HEK293 (cell line): ENCODE results near the gene CDYL2.

Source experiments
- CTCF ChIA-PET: fragments of 350-600 bp; formaldehyde crosslinking; extraction: SDS; loops from one replicate; lab custom pipeline; 2021; ENCODE audit warnings: antibody characterized with exemption; lab: Yijun Ruan, JAX
- POLR2A ChIA-PET: fragments of 300-600 bp; formaldehyde crosslinking; extraction: SDS; loops from one replicate; lab custom pipeline; 2020; ENCODE audit warnings: antibody characterized with exemption, inconsistent platforms; lab: Yijun Ruan, JAX
- H3K27ac ChIP-seq: fragments of 200-500 bp; sonication (Bioruptor generic); 2 replicates; pipeline ENCODE4 v1.5.1; 2014; ENCODE audit warnings: low read depth, low read length, control low read depth, inconsistent platforms; ENCODE audit errors: extremely low read depth
- H3K36me3 ChIP-seq, 2 experiments: fragments of 200-500 bp in 1 of 2; sonication (Bioruptor generic) in 1 of 2; 1 replicate in 1 of 2; 2 replicates in 1 of 2; pipeline ENCODE4 v1.5.1; 2014 to 2017; ENCODE audit warnings: inconsistent platforms in 2 of 2, low read length in 2 of 2; ENCODE audit not compliant: control insufficient read depth in 2 of 2, insufficient read depth in 1 of 2
- H3K4me1 ChIP-seq: fragments of 200-500 bp; sonication (Bioruptor generic); 2 replicates; pipeline ENCODE4 v1.5.1; 2014; ENCODE audit warnings: mild to moderate bottlenecking, low read length, inconsistent platforms; ENCODE audit not compliant: control insufficient read depth, insufficient read depth
- H3K4me3 ChIP-seq: 2 replicates; pipeline ENCODE4 v1.5.1; 2011; ENCODE audit warnings: low read depth, mild to moderate bottlenecking, control low read depth, low read length, moderate library complexity
- H3K9me3 ChIP-seq: fragments of 200-500 bp; sonication (Bioruptor generic); 2 replicates; pipeline ENCODE4 v1.5.1; 2014; ENCODE audit warnings: low read depth, low read length, inconsistent platforms; ENCODE audit not compliant: control insufficient read depth, insufficient read depth
- PRDM2 ChIP-seq: fragments of 450-650 bp; formaldehyde crosslinking; IDR thresholded peaks from 2 replicates; pipeline ENCODE4 v1.5.1; 2016; ENCODE audit warnings: missing biosample characterization, missing genetic modification characterization, borderline replicate concordance
- SALL2 ChIP-seq: fragments of 450-650 bp; formaldehyde crosslinking; IDR thresholded peaks from 2 replicates; pipeline ENCODE4 v1.5.0; 2017; ENCODE audit warnings: missing biosample characterization, mild to moderate bottlenecking, missing genetic modification characterization, borderline replicate concordance
- ZBTB10 ChIP-seq: fragments of 450-650 bp; formaldehyde crosslinking; IDR thresholded peaks from 2 replicates; pipeline ENCODE4 v1.5.1; 2016; ENCODE audit warnings: missing biosample characterization, missing genetic modification characterization
- ZNF184 ChIP-seq: fragments of 450-650 bp; IDR thresholded peaks from 2 replicates; pipeline ENCODE4 v1.5.1; 2018; ENCODE audit warnings: missing biosample characterization, mild to moderate bottlenecking, missing genetic modification characterization
- ZNF202 ChIP-seq: fragments of 450-650 bp; formaldehyde crosslinking; IDR thresholded peaks from 2 replicates; pipeline ENCODE4 v1.5.1; 2016; ENCODE audit warnings: missing biosample characterization, missing genetic modification characterization, borderline replicate concordance
- ZNF221 ChIP-seq: fragments of 450-650 bp; formaldehyde crosslinking; IDR thresholded peaks from 2 replicates; pipeline ENCODE4 v1.5.1; 2017; ENCODE audit warnings: missing biosample characterization, missing genetic modification characterization, borderline replicate concordance
- ZNF23 ChIP-seq: fragments of 450-650 bp; formaldehyde crosslinking; IDR thresholded peaks from 2 replicates; pipeline ENCODE4 v1.5.1; 2016; ENCODE audit warnings: missing biosample characterization, missing genetic modification characterization, borderline replicate concordance
- ZNF280C ChIP-seq: fragments of 450-650 bp; formaldehyde crosslinking; IDR thresholded peaks from 2 replicates; pipeline ENCODE4 v1.5.1; 2016; ENCODE audit warnings: missing biosample characterization, missing genetic modification characterization
- ZNF514 ChIP-seq: fragments of 450-650 bp; formaldehyde crosslinking; IDR thresholded peaks from 2 replicates; pipeline ENCODE4 v1.5.1; 2016; ENCODE audit warnings: missing biosample characterization, missing genetic modification characterization
- ZNF629 ChIP-seq: fragments of 450-650 bp; formaldehyde crosslinking; IDR thresholded peaks from 2 replicates; pipeline ENCODE4 v1.5.1; 2017; ENCODE audit warnings: missing biosample characterization, missing genetic modification characterization
- ZNF830 ChIP-seq: fragments of 450-650 bp; IDR thresholded peaks from 2 replicates; pipeline ENCODE4 v1.5.0; 2018; ENCODE audit warnings: missing biosample characterization, missing genetic modification characterization, low read depth, mild to moderate bottlenecking, moderate library complexity
- ZNF837 ChIP-seq: fragments of 450-650 bp; formaldehyde crosslinking; IDR thresholded peaks from 2 replicates; pipeline ENCODE4 v1.5.1; 2016; ENCODE audit warnings: missing biosample characterization, missing genetic modification characterization
- TF ChIP-seq, protein P1 (sequence below): fragments of 450-650 bp; formaldehyde crosslinking; IDR thresholded peaks from 2 replicates; pipeline ENCODE4 v1.5.1; 2016; ENCODE audit warnings: missing biosample characterization, missing genetic modification characterization
- TF ChIP-seq, protein P2 (sequence below): fragments of 450-650 bp; formaldehyde crosslinking; IDR thresholded peaks from 2 replicates; pipeline ENCODE4 v1.5.1; 2016; ENCODE audit warnings: missing biosample characterization, missing genetic modification characterization
- TF ChIP-seq, protein P3 (sequence below): fragments of 450-650 bp; formaldehyde crosslinking; IDR thresholded peaks from 2 replicates; pipeline ENCODE4 v1.5.1; 2016; ENCODE audit warnings: missing biosample characterization, missing genetic modification characterization, low read depth
- TF ChIP-seq, protein P4 (sequence below): fragments of 450-650 bp; formaldehyde crosslinking; IDR thresholded peaks from 2 replicates; pipeline ENCODE4 v1.5.1; 2016; ENCODE audit warnings: missing biosample characterization, missing genetic modification characterization
- TF ChIP-seq, protein P5 (sequence below): fragments of 450-650 bp; formaldehyde crosslinking; IDR thresholded peaks from 2 replicates; pipeline ENCODE4 v1.5.1; 2016; ENCODE audit warnings: missing biosample characterization, missing genetic modification characterization, low read depth

Gene CDYL2

DNA sequence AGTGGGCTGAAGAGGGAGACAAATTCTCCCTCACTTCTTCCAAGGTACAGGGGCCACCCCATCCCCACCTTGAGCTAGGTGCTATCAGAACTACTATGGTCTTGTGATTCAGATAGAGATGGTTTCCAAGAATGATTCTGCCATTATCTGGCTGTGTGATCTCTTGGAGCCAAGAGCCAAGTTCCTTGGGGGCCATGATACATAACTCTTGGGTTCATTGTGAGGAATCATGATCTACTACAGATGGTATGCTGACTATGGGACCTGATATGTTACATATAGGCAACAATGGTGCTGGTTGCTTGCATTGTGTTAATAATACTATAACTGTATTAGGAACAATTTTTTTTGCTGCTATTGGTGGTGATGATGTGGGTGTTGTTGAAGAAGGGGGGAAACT, 217.9 kb downstream of the CDYL2 start:
- H3K27ac ChIP-seq, result no peak overlapping the region
- H3K4me3 ChIP-seq, result no peak overlapping the region
- TF ChIP-seq PRDM2, result no peak
- TF ChIP-seq ZNF830, result no peak
- TF ChIP-seq SALL2, result no peak
- TF ChIP-seq ZNF280C, result no peak
- TF ChIP-seq ZNF837 (tag by site-specific recombination), result no peak
- no peak for TF ChIP-seq ZNF514 (tag by site-specific recombination)
- TF ChIP-seq, protein P1, sequence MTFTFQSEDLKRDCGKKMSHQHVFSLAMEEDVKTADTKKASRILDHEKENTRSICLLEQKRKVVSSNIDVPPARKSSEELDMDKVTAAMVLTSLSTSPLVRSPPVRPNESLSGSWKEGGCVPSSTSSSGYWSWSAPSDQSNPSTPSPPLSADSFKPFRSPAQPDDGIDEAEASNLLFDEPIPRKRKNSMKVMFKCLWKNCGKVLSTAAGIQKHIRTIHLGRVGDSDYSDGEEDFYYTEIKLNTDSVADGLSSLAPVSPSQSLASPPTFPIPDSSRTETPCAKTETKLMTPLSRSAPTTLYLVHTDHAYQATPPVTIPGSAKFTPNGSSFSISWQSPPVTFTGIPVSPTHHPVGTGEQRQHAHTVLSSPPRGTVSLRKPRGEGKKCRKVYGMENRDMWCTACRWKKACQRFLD, result no peak
- no peak for TF ChIP-seq ZNF221 (tag by site-specific recombination)
- TF ChIP-seq ZNF184 (tag by site-specific recombination), result no peak
- no peaks in the 10 kb centered on the region for H3K9me3 ChIP-seq
- peaks cover 3% of the 10 kb centered on the region; the same call in 1 of the 2 replicates for H3K4me1 ChIP-seq
- no peaks in the 10 kb centered on the region for H3K36me3 ChIP-seq
- POLR2A ChIA-PET, result no interaction called here
- CTCF ChIA-PET, result no interaction called here

DNA sequence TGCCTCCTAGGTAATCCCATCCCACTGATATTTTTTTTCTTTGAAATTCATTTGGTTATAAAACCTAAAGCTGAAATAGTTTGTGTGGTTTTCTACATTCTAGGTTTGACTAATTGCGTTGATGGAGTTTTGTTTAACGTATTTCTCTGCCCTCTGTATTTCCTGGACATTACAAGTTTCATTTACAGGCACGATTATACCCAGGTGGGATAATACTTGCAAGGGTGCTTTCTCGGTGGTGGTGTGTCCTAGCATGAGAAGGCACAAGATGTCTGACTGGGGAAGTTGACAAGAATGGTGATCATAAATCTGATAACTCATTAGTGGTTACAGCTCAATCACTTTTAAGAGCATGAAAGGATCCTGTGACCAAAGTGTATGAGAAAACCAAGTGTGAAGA, 218.6 kb downstream of the CDYL2 start:
- Histone ChIP-seq H3K4me3 (no peak overlapping the region), H3K4me1 (peaks cover 3% of the 10 kb centered on the region; the same call in 1 of the 2 replicates), H3K9me3 (no peaks in the 10 kb centered on the region), H3K36me3 (no peaks in the 10 kb centered on the region), H3K27ac (no peak overlapping the region)
- POLR2A ChIA-PET, result no interaction called here
- CTCF ChIA-PET, result no interaction called here
- TF ChIP-seq, protein P2, sequence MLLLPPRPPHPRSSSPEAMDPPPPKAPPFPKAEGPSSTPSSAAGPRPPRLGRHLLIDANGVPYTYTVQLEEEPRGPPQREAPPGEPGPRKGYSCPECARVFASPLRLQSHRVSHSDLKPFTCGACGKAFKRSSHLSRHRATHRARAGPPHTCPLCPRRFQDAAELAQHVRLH (tag by site-specific recombination), result no peak
- TF ChIP-seq, protein P3, sequence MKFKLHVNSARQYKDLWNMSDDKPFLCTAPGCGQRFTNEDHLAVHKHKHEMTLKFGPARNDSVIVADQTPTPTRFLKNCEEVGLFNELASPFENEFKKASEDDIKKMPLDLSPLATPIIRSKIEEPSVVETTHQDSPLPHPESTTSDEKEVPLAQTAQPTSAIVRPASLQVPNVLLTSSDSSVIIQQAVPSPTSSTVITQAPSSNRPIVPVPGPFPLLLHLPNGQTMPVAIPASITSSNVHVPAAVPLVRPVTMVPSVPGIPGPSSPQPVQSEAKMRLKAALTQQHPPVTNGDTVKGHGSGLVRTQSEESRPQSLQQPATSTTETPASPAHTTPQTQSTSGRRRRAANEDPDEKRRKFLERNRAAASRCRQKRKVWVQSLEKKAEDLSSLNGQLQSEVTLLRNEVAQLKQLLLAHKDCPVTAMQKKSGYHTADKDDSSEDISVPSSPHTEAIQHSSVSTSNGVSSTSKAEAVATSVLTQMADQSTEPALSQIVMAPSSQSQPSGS (tag by site-specific recombination), result no peak
- TF ChIP-seq, protein P4, sequence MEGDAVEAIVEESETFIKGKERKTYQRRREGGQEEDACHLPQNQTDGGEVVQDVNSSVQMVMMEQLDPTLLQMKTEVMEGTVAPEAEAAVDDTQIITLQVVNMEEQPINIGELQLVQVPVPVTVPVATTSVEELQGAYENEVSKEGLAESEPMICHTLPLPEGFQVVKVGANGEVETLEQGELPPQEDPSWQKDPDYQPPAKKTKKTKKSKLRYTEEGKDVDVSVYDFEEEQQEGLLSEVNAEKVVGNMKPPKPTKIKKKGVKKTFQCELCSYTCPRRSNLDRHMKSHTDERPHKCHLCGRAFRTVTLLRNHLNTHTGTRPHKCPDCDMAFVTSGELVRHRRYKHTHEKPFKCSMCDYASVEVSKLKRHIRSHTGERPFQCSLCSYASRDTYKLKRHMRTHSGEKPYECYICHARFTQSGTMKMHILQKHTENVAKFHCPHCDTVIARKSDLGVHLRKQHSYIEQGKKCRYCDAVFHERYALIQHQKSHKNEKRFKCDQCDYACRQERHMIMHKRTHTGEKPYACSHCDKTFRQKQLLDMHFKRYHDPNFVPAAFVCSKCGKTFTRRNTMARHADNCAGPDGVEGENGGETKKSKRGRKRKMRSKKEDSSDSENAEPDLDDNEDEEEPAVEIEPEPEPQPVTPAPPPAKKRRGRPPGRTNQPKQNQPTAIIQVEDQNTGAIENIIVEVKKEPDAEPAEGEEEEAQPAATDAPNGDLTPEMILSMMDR (tag by site-specific recombination), result no peak
- no peak for TF ChIP-seq ZNF629 (tag by site-specific recombination)
- no peak for TF ChIP-seq ZBTB10 (tag by site-specific recombination)
- no peak for TF ChIP-seq ZNF202 (tag by site-specific recombination)
- TF ChIP-seq, protein P5, sequence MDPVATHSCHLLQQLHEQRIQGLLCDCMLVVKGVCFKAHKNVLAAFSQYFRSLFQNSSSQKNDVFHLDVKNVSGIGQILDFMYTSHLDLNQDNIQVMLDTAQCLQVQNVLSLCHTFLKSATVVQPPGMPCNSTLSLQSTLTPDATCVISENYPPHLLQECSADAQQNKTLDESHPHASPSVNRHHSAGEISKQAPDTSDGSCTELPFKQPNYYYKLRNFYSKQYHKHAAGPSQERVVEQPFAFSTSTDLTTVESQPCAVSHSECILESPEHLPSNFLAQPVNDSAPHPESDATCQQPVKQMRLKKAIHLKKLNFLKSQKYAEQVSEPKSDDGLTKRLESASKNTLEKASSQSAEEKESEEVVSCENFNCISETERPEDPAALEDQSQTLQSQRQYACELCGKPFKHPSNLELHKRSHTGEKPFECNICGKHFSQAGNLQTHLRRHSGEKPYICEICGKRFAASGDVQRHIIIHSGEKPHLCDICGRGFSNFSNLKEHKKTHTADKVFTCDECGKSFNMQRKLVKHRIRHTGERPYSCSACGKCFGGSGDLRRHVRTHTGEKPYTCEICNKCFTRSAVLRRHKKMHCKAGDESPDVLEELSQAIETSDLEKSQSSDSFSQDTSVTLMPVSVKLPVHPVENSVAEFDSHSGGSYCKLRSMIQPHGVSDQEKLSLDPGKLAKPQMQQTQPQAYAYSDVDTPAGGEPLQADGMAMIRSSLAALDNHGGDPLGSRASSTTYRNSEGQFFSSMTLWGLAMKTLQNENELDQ, result no peak
- TF ChIP-seq ZNF23 (tag by site-specific recombination), result no peak
